CMK (cell line): Measurements from ENCODE around the gene GPR160.

Source experiments
- DNase-seq: peaks from one replicate; pipeline ENCODE4 v3.0.0-alpha.2; 2010; ENCODE audit warnings: low read depth

The GPR160 gene

DNA sequence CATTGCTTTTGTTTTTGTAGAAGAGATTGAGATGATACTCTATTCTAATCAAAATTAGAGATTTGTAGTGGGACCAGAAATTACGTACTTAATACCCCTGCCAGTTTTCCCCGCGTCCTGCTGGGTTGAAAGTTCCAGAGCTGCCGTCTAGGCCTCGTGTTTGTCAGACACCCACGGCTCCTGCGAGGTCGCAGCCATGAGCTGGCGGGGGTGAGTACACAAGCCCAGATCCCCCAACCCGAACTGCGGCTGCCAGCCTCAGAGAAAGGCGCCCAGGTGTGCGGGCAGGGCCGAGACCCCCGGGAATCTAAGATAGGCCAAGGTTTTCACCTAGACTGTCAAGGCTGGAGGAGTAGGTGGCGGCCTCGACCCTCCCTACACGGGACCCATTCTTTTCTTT is 26.3 kb downstream of the GPR160 start:
- no peak for DNase-seq

- DNase-seq = no peak
Observed at GRCh38 chr3:170075441-170076091, 37.8 kb downstream of the GPR160 start.

- no peak for DNase-seq
Observed at GRCh38 chr3:170076715-170077238, 39.0 kb downstream of the GPR160 start.

DNA sequence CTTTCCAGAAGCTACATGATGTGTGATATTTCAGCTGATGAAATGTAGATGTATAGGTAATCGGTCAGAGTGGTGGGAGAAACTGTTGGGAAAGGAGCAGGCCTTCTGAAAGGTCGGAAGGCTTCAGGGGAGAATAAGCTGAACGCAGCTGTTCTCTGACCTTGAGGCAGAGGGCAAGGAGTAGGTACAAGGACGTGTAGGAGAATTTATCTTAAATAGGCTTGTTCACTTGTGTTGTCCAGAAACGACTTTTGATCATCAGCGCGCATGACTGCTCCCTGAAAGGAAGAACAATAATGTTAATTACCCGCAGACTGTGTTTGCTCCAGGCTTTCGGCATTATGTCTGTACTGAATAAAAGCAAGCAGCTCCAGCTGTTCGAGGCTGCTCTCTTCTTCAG is 39.6 kb downstream of the GPR160 start:
- no peak for DNase-seq

GRCh38 chr3:170078620-170079281 is 41.0 kb downstream of the GPR160 start:
- DNase-seq = no peak

DNA sequence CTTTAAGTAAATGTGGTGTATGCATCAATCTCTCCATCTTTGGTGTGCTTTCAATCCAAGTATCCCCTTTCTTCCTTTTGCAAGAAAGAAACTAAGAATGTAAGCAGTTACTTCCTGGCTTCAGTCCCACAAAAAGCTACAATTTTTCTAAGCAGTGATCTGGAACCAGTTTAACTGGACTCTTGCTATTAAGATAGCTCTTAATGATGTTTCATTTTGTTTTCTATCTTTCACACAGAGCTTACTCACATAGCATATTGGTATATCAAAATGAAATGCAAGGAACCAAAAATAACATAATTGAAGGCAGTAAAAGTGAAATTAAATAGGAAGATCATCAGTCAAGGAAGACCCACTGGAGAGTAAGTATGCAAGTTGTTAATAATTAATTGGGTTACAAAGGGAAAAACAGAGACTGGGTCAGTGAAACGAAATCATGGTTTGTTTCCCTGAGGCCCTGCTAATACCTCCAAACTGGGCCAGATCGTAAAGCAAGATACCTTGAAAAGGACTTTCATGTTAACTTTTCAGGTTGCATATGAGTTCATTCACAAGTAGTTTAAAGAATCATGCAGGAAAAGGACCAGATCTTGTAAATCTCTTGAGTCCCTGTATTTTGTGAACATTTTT is 41.9 kb downstream of the GPR160 start:
- no peak for DNase-seq

DNA sequence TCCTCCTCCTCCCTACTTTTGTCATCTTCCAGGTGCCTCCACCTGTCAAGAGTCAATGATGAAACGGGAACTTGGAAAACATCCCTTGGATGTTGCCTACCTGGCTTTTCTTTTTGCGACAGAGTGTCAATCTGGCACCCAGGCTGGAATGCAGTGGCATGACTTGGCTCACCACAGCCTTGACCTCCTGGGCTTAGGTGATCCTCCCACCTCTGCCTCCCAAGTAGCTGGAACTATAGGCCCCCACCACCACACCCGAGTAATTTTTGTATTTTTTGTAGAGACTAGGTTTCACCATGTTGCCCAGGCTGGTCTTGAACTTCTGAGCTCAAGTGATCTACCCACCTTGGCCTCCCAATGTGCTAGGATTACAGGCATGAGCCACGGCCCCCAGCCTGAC is 42.8 kb downstream of the GPR160 start:
- no peak for DNase-seq

- DNase-seq = no peak
Observed at GRCh38 chr3:170081079-170081741, 43.4 kb downstream of the GPR160 start.

DNA sequence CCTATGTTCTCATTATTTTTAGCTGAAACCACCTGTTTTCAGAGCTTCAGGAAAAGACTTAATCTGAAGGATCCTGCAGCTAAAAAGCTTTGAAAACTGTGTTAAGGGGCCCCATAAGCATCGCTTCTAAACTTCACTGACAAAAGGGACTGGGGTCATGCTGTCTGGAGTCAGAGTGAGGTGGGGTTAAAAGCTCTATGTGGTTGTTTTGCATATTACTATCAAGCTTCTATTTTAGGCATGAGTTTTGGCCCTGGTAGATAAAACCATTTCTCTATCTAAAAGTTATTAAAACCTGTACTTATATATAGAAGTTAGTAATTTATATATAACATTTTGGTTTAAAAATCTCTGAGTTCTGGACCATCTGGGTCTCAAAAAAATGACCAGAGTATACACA is 45.5 kb downstream of the GPR160 start:
- no peak for DNase-seq

DNA sequence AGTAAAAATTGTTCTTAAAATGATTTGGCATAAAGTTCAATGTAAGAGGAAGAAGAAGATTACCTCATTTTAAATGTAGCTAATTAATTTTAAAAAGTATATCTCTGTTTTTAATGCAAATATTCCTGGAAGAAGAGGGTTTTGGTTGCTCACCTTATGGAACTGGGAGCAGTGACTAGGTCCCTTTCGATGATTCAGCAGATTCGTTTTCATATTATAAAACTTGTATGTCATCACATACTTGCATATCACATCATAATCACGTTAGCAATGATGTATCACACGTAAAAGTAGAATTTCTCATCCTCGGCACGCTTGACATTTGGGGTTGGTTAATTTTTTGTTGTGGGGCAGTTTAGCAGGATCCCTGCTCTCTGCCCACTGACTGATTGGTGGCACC is 47.6 kb downstream of the GPR160 start:
- no peak for DNase-seq

GRCh38 chr3:170089862-170090600 is 52.2 kb downstream of the GPR160 start:
- no peak for DNase-seq

DNA sequence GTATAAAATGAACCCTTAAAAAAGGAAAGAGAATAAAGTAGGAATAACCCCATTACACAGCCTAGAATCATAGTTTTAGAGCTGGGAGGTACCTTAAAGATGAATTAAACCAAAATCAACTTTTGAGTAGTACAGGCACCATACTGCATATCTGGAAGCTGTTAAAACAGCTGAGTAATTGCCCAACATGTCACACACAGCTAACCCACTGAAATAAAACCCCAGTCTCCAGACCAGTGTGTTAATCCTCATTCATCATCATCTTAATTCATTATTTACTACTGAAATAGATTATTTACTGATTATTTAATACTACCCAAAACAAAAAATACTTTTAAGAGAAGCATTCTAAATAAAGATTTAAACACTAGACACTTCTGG is 52.8 kb downstream of the GPR160 start:
- DNase-seq = no peak

DNA sequence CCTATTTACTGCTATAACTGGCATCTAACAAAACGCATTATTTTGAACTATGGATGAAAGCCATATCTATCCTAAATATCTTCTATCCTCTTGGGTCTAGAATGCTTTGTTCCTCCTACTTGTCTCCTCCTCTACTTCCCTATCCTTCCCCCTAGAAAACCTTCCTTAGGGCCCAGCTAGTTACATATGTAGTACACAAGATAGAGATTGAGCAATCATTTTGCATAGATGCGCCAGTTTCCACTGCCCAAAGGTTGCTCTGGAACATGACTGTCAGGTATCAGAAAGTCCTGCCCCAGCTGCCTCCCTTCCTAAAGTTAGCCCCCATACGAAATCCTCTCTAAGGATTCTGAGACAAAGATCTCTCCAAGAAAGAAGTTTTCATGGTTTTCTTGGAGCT is 55.1 kb downstream of the GPR160 start:
- DNase-seq = no peak

GRCh38 chr3:170095771-170096170 is 58.0 kb downstream of the GPR160 start:
- DNase-seq = no peak

DNA sequence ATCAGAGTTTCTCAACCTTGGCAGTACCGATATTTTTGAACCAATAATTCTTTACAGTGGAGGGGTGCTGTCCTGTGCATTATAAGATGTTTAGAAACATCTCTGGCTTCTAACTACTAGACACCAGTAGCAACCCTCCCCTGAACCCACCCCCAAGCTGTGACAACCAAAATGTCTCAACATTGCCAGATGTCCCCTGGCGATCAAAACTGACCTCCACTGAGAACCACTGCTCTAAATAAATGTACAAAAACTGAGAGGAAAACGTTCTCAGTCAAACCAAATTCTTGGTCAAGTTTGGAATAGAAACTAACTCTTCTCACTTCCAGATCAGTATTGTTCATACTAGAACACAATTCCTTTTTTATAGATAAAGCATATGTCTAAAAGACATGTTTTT is 58.5 kb downstream of the GPR160 start:
- no peak for DNase-seq

DNA sequence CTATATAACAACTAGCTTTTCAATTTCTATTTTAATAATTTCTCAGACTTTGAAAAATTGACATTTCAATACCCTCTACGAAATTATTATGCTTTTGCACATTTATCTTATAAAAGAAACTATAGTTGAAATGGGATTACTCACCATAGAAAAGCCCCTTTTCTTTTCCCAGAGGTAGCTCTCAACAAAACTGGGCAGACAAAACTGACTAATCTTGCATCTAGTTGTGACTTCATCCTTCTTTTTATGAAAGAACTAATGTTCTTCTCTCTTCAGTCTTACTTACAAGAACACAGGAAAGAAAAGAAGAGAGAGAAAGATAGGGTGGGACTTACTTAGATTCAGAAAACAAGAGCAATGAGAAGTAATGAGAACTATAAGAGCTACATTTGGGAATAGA is 61.0 kb downstream of the GPR160 start:
- no peak for DNase-seq

- no peak for DNase-seq
Observed at GRCh38 chr3:170100944-170101343, 63.1 kb downstream of the GPR160 start.

GRCh38 chr3:170102431-170102830 is 64.6 kb downstream of the GPR160 start:
- no peak for DNase-seq

DNA sequence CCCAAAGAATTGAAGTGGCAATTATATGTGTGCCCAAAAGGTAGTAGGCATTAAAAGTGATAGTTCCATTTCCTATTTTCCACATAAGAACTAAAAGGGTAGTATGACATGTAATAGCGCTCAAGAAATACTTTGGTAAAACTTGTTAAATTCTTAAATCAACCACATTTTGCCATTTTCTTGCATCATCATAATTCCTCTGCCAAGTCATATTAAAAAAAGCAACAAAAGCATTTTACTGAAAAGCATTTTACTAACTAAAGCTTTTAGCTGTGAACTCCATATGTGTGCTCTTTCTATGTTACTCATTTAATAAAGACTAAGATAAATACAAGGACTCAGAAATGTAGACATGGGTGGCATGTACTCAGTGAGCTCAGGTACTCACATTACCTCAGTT is 70.1 kb downstream of the GPR160 start:
- DNase-seq = no peak

GRCh38 chr3:170108955-170109354 is 71.2 kb downstream of the GPR160 start:
- no peak for DNase-seq

DNA sequence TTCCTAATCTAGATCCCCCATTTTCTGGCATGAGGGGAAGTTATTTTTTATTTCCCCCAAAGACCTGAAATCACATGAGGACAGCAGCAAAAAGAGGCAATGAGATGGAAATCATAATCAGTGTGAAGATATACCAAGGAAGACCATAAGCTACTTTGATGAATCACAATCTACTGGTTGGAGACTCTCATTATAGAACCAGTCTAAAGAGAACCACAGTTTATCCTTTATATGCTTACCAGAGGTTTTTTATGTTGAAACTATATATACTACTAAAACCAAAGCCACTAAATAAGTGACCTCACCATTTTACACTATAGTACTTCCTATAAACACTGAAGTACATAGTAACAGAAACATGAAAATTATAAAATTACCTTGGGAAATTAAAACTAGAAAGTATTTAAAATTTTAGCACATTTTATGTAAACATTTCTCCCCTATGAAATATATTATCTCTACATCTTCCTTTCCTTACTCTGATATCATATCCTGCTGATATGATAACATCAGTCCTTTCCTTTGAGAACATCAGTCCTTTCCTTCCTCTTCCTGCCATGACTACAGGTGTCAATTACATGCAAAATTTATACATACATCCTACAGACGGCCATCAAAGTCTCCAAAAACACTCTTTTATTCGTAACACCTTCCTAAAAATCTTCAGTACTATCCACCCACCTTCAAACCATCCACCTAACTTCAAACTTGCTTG is 71.9 kb downstream of the GPR160 start:
- DNase-seq = no peak
